D341Med (cell line): ENCODE data around the gene CES3.
A peak's percentile ranks its signal among the peaks of the same experiment; 100 is the strongest.
"Not testable (repeated sequence)": the region's sequence is repeated elsewhere in the genome, so short reads cannot be mapped to it uniquely, and the experiment has no call there.

Experiments
- DNase-seq: peaks from one replicate; pipeline ENCODE4 v3.0.0; 2012; ENCODE audit warnings: low spot score

CES3 gene

GRCh38 chr16:66946974-66947301 is 14.1 kb upstream of the CES3 start:
- DNase-seq: no peak

- DNase-seq: peak; percentile 74
These were observed 13.6 kb upstream of the CES3 start for GRCh38 chr16:66947302-66948065.

DNA sequence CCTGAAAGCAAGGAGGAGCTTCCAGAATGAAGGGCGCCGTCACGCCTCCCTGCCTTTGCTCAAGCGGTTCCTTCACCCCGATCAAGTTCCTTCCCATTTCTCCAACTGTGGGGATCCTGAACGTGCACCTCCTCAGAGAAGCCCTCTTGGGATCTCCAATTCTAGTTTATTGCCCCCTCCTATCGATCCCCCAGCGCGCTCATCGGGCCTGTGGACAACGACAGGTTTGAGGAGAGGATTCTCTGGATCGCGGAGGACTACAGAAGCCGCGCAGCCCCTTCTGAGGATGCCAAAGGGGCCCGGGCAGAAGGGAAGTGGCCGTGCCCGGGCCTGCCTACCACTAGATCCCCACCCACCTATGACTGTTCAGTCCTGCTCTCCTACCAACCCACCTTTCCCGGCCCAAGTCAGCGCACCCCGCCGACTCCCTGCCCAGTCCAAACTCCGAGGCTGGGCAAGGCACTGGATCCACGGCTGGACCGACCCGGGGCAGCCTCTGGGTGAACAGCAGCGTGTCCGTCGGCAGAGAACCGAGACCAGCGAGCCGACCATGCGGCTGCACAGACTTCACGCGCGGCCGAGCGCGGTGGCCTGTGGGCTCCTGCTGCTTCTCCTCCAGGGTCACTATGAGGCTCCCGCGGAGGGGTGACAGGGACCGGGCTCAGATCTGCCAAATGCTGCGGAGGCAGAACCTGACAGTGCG is 12.8 kb upstream of the CES3 start:
- DNase-seq: no peak

- no peak for DNase-seq
These were observed 12.2 kb upstream of the CES3 start for GRCh38 chr16:66948837-66949225.

DNA sequence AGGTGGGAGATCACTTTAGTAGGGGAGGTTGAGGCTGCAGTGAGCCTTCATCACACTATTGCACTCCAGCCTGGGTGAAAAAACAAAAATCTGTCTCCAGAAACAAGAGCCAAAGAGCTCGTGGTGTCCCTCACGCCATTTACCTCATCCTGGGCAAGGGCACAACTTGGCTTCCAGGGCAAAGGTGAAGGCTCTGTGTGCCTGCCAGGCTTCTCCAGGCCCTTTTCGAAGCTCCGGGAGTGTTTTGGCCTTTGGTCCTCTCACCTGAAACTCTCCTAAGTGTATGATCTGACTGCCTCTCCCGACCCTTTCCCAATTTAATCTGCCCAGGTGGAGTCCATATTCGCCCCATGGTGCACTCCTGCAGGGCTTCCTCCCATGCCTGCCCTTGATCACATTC is 11.6 kb upstream of the CES3 start:
- no peak for DNase-seq

DNA sequence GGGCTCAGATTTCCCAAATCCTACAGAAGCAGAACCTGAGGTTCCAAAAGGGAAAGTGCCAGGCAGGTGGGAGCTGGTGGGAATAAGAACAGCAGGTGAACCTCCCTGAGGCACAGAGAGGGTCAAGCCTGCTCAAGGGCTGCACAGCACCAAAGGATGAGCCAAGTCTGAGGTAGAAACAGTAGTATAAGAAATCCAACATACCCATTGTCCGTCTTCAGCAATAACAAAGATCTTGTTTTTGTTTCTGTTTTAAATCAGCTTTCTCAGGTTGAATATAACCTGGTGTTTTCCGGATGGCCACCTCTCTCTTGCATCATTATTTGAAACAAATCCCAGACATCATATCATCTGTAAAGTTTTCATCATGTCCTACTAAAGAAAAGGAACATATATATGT is 10.6 kb upstream of the CES3 start:
- no peak for DNase-seq

- DNase-seq: no peak
These were observed 9.9 kb upstream of the CES3 start for GRCh38 chr16:66950971-66951790.

DNA sequence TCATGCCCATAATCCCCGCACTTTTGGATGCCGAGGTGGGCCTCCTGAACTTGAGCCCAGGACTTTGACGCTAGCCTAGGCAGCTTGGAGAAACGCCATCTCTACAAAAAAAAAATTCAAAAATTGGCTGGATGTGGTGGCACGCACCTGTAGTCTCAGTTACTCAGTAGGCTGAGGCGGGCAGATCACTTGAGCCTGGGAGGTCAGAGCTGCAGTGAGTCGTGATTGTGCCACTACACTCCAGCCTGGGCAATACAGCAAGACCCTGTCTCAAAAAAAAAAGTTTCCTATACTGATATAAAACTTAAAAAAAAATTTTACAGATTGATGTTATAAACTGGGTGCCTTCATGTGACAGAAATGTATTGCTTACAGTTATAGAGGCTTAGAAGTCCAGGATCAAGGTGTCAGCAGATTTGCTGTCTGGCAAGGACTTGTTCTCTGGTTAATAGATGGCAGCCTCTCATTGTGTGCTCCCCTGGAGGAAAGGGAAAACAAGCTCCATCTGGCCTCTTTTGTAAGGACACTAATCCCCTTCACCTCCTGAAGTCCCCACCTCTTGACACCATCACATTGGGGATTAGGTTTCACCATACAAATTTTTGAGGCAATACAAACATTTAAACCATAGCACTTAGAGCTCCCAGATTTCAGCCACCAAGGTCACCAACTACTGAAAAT is 8.5 kb upstream of the CES3 start:
- no peak for DNase-seq

DNA sequence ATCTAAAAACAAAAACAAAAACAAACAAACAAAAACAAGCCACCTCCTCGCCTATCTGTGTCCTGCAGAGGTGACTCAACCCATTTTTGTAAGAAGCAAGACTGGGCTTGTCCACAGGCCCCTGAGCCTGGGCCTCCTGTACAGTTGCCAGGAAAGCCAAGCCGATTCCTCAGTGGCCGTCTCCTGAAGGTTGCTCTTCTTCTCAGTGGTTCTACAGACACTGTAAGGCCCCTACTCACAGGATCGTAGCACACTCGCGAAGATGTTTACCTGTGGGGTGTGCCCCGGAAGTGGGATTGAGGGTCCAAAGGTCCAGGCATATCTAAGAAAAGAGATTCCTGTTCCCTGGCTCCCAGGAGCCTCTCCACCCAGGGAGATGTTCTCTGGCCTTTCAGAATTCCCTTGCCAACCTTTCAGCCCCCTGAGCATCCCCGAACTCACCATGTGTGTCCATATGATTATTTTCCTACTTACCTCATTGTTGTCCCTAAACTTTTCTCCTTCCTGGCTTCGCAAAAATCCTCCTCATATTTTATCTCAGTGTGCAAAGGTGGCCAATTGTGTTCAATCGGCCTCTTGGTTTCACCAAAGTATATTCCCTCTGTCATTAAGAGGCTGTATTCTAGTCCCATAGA is 7.5 kb upstream of the CES3 start:
- DNase-seq: no peak

- peak; percentile 71 for DNase-seq
These were observed 6.9 kb upstream of the CES3 start for GRCh38 chr16:66954097-66954659.

DNA sequence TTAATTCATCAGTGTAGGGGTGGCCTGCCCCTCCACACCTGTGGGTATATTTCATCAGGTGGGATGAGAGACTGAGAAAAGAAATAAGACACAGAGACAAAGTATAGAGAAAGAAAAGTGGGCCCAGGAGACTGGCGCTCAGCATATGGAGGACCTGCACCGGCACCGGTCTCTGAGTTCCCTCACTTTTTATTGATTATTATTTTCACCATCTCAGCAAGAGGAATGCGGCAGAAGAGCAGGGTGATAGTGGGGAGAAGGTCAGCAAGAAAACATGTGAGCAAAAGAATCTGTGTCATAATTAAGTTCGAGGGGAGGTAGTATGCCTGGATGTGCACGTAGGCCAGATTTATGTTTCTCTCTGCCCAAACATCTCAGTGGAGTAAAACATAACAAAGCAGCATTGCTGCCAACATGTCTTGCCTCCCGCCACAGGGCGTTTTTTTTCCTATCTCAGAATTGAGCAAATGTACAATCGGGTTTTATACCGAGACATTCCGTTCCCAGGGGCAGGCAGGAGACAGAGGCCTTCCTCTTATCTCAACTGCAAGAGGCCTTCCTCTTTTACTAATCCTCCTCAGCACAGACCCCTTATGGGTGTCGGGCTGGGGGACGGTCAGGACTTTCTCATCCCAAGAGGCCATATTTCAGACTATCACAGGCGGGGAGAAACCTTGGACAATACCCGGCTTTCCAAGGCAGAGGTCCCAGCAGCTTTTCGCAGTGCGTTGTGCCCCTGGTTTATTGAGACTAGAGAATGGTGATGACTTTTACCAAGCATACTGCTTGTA is 5.5 kb upstream of the CES3 start:
- not testable (repeated sequence) for DNase-seq

DNA sequence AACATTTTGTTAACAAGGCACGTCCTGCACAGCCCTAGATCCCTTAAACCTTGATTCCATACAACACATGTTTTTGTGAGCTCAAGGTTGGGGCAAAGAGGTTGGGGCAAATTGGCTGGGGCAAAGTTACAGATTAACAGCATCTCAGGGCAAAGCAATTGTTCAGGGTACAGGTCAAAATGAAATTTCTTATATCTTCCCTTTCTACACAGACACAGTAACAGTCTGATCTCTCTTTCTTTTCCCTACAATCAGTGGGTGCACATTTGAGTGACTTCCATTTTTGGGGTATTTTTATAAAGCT is 5.0 kb upstream of the CES3 start:
- not testable (repeated sequence) for DNase-seq

DNA sequence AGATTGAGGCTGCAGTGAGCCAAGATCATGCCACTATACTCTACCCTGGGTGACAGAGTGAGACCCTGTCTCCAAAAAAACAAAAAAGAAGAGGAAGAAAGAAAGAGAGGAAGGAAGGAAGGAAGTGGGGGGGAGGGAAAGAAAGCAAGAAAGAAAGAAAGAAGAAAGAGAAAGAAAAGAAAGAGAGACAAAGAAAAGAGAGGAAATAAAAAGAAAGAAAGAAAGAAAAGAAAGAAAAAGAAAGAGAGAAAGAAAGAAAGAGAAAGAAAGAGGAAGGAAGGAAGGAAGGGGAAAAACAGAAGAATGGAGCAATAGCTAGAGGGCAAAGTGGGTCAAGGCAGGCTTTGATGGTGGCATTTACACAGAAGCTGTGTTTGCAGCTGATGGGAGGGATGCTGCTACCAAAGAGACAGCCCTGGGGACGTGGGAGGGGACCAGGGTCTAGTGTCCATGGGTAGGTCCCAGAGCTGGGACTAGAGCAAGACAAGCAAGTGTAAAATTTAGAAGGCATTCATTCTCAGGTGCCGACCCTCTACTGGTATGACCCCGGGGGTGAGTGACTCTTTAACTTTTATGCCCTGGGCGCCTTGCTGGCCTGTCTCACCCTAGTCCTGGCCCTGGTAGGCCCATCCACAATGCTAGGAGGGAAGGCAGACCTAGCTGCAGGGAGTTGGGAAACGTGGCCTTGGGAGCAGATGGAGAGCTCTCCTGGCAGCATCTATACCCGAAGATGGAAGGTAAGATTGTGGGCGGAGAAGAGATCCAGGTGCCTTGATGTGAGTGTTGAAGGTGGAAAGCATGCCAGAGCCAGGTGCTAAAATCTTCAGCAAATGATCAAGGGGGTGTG is 2.0 kb upstream of the CES3 start:
- no peak for DNase-seq

- no peak for DNase-seq
These were observed 1.3 kb upstream of the CES3 start for GRCh38 chr16:66959704-66960161.

DNA sequence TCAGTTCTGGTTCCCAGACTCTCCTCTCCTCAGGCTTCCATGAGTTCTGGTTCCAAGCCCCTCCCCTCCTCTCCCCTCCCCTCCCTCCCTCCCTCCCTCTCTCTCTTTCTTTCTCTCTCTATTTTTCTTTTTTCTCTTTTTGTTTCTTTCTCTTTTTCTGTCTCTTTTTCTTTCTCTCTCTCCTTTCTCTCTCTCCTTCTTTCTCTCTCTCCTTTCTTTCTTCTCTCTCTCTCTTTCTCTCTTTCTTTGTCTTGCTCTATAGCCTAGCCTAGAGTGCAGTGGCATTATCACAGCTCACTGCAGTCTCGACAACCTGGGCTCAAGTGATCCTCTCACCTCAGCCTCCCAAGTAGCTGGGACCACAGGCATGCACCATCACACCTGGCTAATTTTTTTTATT is 796 bp upstream of the CES3 start:
- DNase-seq: no peak

DNA sequence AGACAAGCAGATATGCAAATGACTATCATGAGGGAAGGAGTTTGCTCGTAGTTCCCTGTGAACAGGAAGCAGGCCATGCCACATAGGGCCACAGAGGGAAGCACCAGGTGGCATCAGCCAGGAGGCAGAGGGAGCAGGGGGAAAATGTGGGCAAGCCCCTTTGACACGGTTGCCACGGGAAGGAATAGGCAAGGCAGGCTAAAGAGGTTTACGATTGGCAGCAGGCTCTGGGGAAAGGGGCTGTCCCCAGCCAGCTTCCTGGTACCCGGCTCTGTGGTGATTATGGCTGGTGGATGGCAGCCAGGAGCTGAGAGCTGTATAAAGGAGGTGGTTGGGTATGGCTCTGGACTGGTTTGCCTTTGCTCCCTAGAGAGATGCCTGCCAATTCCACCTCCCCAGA is 848 bp downstream of the CES3 start:
- DNase-seq: peak; percentile 76

DNA sequence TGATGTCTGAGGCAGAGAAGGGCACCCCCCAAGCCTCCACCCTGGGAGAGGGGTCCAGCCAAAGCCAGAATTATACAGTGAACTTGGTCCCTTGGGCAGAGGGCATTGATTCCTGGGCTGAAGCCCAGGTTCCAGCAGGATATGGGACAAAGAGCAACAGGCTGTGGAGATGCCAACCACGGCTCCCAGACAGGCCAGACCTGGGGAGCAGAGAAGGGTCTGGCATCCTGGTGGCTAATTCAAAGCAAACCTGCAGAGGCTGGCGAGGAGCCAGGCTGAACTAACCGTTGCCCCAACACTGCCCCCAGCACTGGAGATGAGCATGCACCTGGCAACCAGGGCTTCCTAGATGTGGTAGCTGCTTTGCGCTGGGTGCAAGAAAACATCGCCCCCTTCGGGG is 3.0 kb downstream of the CES3 start:
- no peak for DNase-seq

- DNase-seq: no peak
These were observed 7.8 kb downstream of the CES3 start for GRCh38 chr16:66968847-66969246.

GRCh38 chr16:66970775-66971720 is 10.0 kb downstream of the CES3 start:
- DNase-seq: no peak
